ENCODE data around the gene LNPEP. TPM values are rescaled to one million over a fixed set of nuclear protein-coding genes. Genes with fewer than 3 reads are reported as not detected.

Gene LNPEP
- total and polyA plus RNA-seq, 2 of the 13 experiments (the other 11 are each of a cell fraction or from before 2014, with no cell fraction given) = 8.0 to 16.9 TPM

GRCh38 chr5:97021416-97021815 lies 85.5 kb downstream of the LNPEP start (continued):
- TF ChIP-seq, protein P1, sequence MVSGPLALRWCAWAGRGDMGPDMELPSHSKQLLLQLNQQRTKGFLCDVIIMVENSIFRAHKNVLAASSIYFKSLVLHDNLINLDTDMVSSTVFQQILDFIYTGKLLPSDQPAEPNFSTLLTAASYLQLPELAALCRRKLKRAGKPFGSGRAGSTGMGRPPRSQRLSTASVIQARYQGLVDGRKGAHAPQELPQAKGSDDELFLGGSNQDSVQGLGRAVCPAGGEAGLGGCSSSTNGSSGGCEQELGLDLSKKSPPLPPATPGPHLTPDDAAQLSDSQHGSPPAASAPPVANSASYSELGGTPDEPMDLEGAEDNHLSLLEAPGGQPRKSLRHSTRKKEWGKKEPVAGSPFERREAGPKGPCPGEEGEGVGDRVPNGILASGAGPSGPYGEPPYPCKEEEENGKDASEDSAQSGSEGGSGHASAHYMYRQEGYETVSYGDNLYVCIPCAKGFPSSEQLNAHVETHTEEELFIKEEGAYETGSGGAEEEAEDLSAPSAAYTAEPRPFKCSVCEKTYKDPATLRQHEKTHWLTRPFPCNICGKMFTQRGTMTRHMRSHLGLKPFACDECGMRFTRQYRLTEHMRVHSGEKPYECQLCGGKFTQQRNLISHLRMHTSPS (CRISPR knock-in tag; IDR thresholded peaks at IDR 0.05; ENCODE audit: low read depth) = no peak
- TF ChIP-seq ARNTL (CRISPR knock-in tag; IDR thresholded peaks at IDR 0.05) = no peak
- no peak for TF ChIP-seq KAT8 (CRISPR knock-in tag; IDR thresholded peaks at IDR 0.05)
- no peak for TF ChIP-seq AKNA (CRISPR knock-in tag; IDR thresholded peaks at IDR 0.05; ENCODE audit: borderline replicate concordance)
- no peak for TF ChIP-seq SNRNP70 (IDR thresholded peaks at IDR 0.05; ENCODE audit: low read depth, low read length)

GRCh38 chr5:97022898-97023297 lies 87.0 kb downstream of the LNPEP start:
- no peaks in the 10 kb centered on the region for H3K9me3 ChIP-seq (ENCODE audit: low read length)
- in situ Hi-C loops (cut with HindIII; ENCODE audit: extremely low pct_ligation_motif_present, low pct_unique_long_range_greater_than_20kb) (no loop called here), intact Hi-C loops (cut with micrococcal nuclease; ENCODE audit: unreplicated experiment) (no loop called here)
- 89% methylated on average over 1 of the region's 1 CpG for WGBS (ENCODE audit: low lambda C conversion rate)
- ATAC-seq = no peak
- H2AFZ ChIP-seq (ENCODE audit: low read length) = no peak overlapping the region
- ChIA-PET POLR2A (no interaction called here), CTCF (ENCODE audit: low intra/inter-chr PET ratio, low total read pairs) (no interaction called here)
- H3K9ac ChIP-seq (ENCODE audit: insufficient read depth, low read depth, low read length) = no peak overlapping the region
- FAIRE-seq = no peak
- H3K36me3 ChIP-seq (replicated peaks in 1 of 2; ENCODE audit: control insufficient read depth in 1 of 2, insufficient read depth in 2 of 2, low read length in 2 of 2) = peaks cover 6 to 20% of the 10 kb centered on the region in 2 experiments; a peak in 4 of 5 replicates
- H3K4me1 ChIP-seq (ENCODE audit: insufficient read depth, low read length) = no peaks in the 10 kb centered on the region
- no peaks in the 10 kb centered on the region for H3K79me2 ChIP-seq (ENCODE audit: insufficient read depth, low read length)
- no peak overlapping the region for H3K4me2 ChIP-seq (ENCODE audit: low read depth, low read length)
- BruUV-seq (replicated peaks) = no TSS peak
- DNase-seq (ENCODE audit: low spot score) = no peak
- H3K4me3 ChIP-seq (replicated peaks in 1 of 3; ENCODE audit: insufficient read depth in 1 of 3, low read depth in 2 of 3, low read length in 3 of 3) = no peak overlapping the region
- no peaks in the 10 kb centered on the region; a peak in 1 of 5 replicates for H3K27me3 ChIP-seq (ENCODE audit: control insufficient read depth in 1 of 2, insufficient read depth in 2 of 2, low read length in 2 of 2)
- H3K27ac ChIP-seq (ENCODE audit: extremely low read length, insufficient read depth, low read length) = no peak overlapping the region
- no peaks in the 10 kb centered on the region for H4K20me1 ChIP-seq (ENCODE audit: insufficient read depth, low read length)
- TF ChIP-seq FOXC1 (CRISPR knock-in tag; IDR thresholded peaks at IDR 0.05; ENCODE audit: borderline replicate concordance) (no peak), ZC3H4 (CRISPR knock-in tag; IDR thresholded peaks at IDR 0.05; ENCODE audit: borderline replicate concordance) (no peak), ZNF652 (CRISPR knock-in tag; IDR thresholded peaks at IDR 0.05; ENCODE audit: borderline replicate concordance, low read depth) (no peak), THYN1 (CRISPR knock-in tag; IDR thresholded peaks at IDR 0.05; ENCODE audit: borderline replicate concordance, low read depth) (no peak), SP2 (CRISPR knock-in tag; IDR thresholded peaks at IDR 0.05) (no peak), NR2C2 (CRISPR knock-in tag; IDR thresholded peaks at IDR 0.05; ENCODE audit: borderline replicate concordance) (no peak)
- TF ChIP-seq, protein P2, sequence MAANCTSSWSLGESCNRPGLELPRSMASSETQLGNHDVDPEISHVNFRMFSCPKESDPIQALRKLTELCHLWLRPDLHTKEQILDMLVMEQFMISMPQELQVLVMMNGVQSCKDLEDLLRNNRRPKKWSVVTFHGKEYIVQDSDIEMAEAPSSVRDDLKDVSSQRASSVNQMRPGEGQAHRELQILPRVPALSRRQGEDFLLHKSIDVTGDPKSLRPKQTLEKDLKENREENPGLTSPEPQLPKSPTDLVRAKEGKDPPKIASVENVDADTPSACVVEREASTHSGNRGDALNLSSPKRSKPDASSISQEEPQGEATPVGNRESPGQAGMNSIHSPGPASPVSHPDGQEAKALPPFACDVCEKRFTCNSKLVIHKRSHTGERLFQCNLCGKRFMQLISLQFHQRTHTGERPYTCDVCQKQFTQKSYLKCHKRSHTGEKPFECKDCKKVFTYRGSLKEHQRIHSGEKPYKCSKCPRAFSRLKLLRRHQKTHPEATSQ (CRISPR knock-in tag; IDR thresholded peaks at IDR 0.05; ENCODE audit: borderline replicate concordance) = no peak
- TF ChIP-seq, protein P3, sequence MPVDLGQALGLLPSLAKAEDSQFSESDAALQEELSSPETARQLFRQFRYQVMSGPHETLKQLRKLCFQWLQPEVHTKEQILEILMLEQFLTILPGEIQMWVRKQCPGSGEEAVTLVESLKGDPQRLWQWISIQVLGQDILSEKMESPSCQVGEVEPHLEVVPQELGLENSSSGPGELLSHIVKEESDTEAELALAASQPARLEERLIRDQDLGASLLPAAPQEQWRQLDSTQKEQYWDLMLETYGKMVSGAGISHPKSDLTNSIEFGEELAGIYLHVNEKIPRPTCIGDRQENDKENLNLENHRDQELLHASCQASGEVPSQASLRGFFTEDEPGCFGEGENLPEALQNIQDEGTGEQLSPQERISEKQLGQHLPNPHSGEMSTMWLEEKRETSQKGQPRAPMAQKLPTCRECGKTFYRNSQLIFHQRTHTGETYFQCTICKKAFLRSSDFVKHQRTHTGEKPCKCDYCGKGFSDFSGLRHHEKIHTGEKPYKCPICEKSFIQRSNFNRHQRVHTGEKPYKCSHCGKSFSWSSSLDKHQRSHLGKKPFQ (CRISPR knock-in tag; IDR thresholded peaks at IDR 0.05; ENCODE audit: insufficient replicate concordance) = no peak

All from HepG2 (cell line).